ENCODE data around the gene LMF1. TPM values are rescaled to one million over a fixed set of nuclear protein-coding genes. Genes with fewer than 3 reads are reported as not detected.

LMF1 gene
- total RNA-seq, 4 donors from 2014 or later = 7.7 to 15.8 (median 10.2) TPM

DNA sequence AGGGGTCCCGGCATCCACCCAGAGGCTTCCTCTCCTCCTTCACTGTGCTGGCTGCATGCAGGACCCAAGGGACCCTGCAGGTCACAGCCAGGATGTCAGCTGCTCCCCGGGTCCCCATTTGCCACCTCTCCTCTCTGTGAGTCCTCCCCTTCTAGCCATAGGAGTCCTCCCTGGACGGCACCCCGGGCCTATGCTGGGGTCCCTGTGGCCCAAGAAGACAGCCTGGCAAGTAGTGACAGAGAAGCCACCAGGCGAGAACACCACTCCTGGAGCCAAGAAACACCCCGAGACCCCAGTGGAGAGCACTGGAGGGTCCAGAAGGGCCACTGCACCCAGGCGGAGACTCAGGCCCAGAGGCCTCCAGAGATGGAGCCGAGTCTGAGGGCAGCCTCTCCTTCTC, 44.1 kb downstream of the LMF1 start:
- intact Hi-C loops (cut with DNase I; ENCODE audit: low total_unique reads) = no loop called here
- peaks cover 0 to 21% of the 10 kb centered on the region in 2 donors for H3K36me3 ChIP-seq
- no peaks in the 10 kb centered on the region for H3K9me3 ChIP-seq
- no peaks in the 10 kb centered on the region for H3K27me3 ChIP-seq
- no peaks in the 10 kb centered on the region for H3K4me1 ChIP-seq
- in situ Hi-C loops (cut with MboI; ENCODE audit: low sequenced_read_pairs in 4 of 4) = no loop called here
- H3K27ac ChIP-seq = no peak overlapping the region
- DNase-seq = no peak
- no peak overlapping the region for H3K4me3 ChIP-seq
- TF ChIP-seq POLR2A (IDR thresholded peaks at IDR 0.05) (no peak), CTCF (IDR thresholded peaks at IDR 0.05 in 4 of 5, conservative IDR thresholded peaks at IDR 0.05 in 1 of 5) (no peak)
- ATAC-seq = no peak

DNA sequence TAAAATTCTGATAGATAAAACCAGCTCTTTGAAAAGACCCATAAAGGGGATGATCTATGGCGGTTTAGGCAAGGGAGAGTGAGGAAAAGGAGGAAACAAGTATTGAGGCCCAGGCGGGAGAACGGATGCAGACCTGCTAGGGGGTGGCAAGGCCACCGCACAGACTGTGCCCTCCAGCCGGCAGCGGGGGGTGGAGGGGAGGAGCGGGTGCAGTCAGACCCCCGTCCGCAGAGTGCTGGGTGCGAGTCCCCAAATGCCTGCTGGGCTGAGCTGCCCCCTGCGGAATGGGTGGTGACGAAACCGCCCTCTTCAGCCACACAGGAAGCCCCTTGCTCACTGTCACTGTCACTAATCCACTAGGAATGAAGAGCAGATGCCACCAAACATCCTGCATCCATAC, 46.0 kb downstream of the LMF1 start:
- no peak overlapping the region for H3K4me3 ChIP-seq
- H3K27ac ChIP-seq = no peak overlapping the region
- intact Hi-C loops (cut with DNase I; ENCODE audit: low total_unique reads) (no loop called here), in situ Hi-C loops (cut with MboI; ENCODE audit: low sequenced_read_pairs in 4 of 4) (no loop called here)
- no peak for TF ChIP-seq CTCF (IDR thresholded peaks at IDR 0.05 in 4 of 5, conservative IDR thresholded peaks at IDR 0.05 in 1 of 5)
- peaks cover 15 to 18% of the 10 kb centered on the region in 2 donors for H3K4me1 ChIP-seq
- H3K27me3 ChIP-seq = no peaks in the 10 kb centered on the region
- DNase-seq (no peak), ATAC-seq (no peak)
- H3K9me3 ChIP-seq = no peaks in the 10 kb centered on the region
- peaks cover 0 to 8% of the 10 kb centered on the region in 2 donors for H3K36me3 ChIP-seq

GRCh38 chr16:924063-924462, 46.7 kb downstream of the LMF1 start:
- Histone ChIP-seq H3K27me3 (no peaks in the 10 kb centered on the region), H3K27ac (no peak overlapping the region), H3K36me3 (peaks cover 0 to 3% of the 10 kb centered on the region in 2 donors), H3K4me3 (no peak overlapping the region), H3K4me1 (peaks cover 17 to 18% of the 10 kb centered on the region in 2 donors), H3K9me3 (no peaks in the 10 kb centered on the region)
- ATAC-seq (no peak), DNase-seq (no peak)
- TF ChIP-seq CTCF (IDR thresholded peaks at IDR 0.05 in 4 of 5, conservative IDR thresholded peaks at IDR 0.05 in 1 of 5) (no peak), POLR2A (IDR thresholded peaks at IDR 0.05) (no peak)
- intact Hi-C loops (cut with DNase I; ENCODE audit: low total_unique reads) (no loop called here), in situ Hi-C loops (cut with MboI; ENCODE audit: low sequenced_read_pairs in 4 of 4) (no loop called here)

DNA sequence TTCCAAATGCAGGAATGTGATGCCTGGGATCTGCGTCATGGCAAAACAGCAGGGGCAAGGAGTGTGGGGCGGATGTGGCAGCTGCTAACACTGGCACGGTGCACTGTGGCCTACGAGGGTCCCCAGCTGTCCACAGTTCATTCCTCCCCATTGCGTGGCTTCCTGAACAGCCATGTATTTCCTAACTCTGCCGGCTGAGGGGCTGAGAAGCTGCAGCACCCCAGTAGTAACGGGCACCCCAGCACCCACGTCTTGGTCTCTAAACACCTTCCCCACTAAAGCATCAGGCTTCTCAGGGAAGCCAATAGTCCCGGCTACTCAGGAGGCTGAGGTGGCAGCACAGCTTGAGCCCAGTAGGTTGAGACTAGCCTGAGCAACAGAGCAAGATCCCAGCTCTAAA, 47.6 kb downstream of the LMF1 start:
- Histone ChIP-seq H3K36me3 (peaks cover 0 to 3% of the 10 kb centered on the region in 2 donors), H3K4me1 (peaks cover 17 to 18% of the 10 kb centered on the region in 2 donors), H3K27me3 (no peaks in the 10 kb centered on the region), H3K9me3 (no peaks in the 10 kb centered on the region), H3K27ac (no peak overlapping the region), H3K4me3 (no peak overlapping the region)
- TF ChIP-seq POLR2A (IDR thresholded peaks at IDR 0.05) = no peak
- TF ChIP-seq CTCF (IDR thresholded peaks at IDR 0.05 in 4 of 5, conservative IDR thresholded peaks at IDR 0.05 in 1 of 5) = no peak
- in situ Hi-C loops (cut with MboI; ENCODE audit: low sequenced_read_pairs in 4 of 4) (no loop called here), intact Hi-C loops (cut with DNase I; ENCODE audit: low total_unique reads) (no loop called here)
- DNase-seq = no peak
- ATAC-seq = no peak

DNA sequence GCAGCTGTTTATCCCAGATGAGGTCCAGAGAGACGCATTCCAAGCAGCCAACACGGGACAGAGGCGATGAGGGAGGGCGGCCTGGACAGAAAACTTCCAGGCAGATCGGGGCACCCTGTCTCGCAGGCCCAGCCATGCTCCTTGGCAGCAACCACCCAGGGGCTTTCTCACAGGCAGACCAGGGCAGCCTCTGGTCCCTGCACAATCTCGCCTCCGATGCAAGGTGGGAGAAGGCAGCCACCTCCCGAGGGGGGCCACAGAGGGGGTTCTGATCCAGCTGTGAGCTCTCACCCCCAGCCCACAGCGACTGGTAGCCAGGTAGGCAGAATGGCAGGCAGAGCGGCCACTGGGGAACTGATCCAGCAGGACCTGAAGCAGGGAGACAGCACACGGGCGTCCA, 48.7 kb downstream of the LMF1 start:
- DNase-seq = no peak
- no peak for ATAC-seq
- Histone ChIP-seq H3K4me1 (peaks cover 17 to 18% of the 10 kb centered on the region in 2 donors), H3K4me3 (no peak overlapping the region), H3K27me3 (no peaks in the 10 kb centered on the region), H3K9me3 (no peaks in the 10 kb centered on the region), H3K36me3 (peaks cover 0 to 3% of the 10 kb centered on the region in 2 donors), H3K27ac (no peak overlapping the region)
- in situ Hi-C loops (cut with MboI; ENCODE audit: low sequenced_read_pairs in 4 of 4) = no loop called here
- TF ChIP-seq CTCF (IDR thresholded peaks at IDR 0.05 in 4 of 5, conservative IDR thresholded peaks at IDR 0.05 in 1 of 5) (no peak), POLR2A (IDR thresholded peaks at IDR 0.05) (no peak)
- intact Hi-C loops (cut with DNase I; ENCODE audit: low total_unique reads) = no loop called here
